Osteocyte (in vitro differentiated cells): Measurements from ENCODE around the gene APOB. TPM values are rescaled to one million over a fixed set of nuclear protein-coding genes. Genes with fewer than 3 reads are reported as not detected.

ENCODE experiments used
- DNase-seq: peaks from one replicate; pipeline ENCODE4 v3.0.0; 2021; ENCODE audit warnings: mixed read lengths; ENCODE audit not compliant: unreplicated experiment; ENCODE audit errors: extremely low spot score
- H3K27ac Mint-ChIP-seq: one replicate; pipeline ENCODE4 v1.8.0; 2021; ENCODE audit warnings: mild to moderate bottlenecking, mixed read lengths; ENCODE audit not compliant: unreplicated experiment
- H3K27me3 Mint-ChIP-seq: one replicate; pipeline ENCODE4 v1.8.0; 2021; ENCODE audit warnings: mixed read lengths; ENCODE audit not compliant: unreplicated experiment
- H3K36me3 Mint-ChIP-seq: one replicate; pipeline ENCODE4 v1.8.0; 2021; ENCODE audit warnings: mixed read lengths; ENCODE audit not compliant: unreplicated experiment
- H3K4me1 Mint-ChIP-seq: one replicate; pipeline ENCODE4 v1.8.0; 2021; ENCODE audit warnings: mixed read lengths; ENCODE audit not compliant: unreplicated experiment
- H3K4me3 Mint-ChIP-seq: one replicate; pipeline ENCODE4 v1.8.0; 2021; ENCODE audit warnings: mild to moderate bottlenecking, moderate library complexity, mixed read lengths; ENCODE audit not compliant: unreplicated experiment
- H3K9me3 Mint-ChIP-seq: one replicate; pipeline ENCODE4 v1.8.0; 2021; ENCODE audit warnings: mixed read lengths; ENCODE audit not compliant: unreplicated experiment
- total RNA-seq: library from RNA; stranded (reverse); gene quantifications from 2 replicates; pipeline ENCODE4 v1.2.1, GENCODE V29; 2021
- TF ChIP-seq, protein P1 (sequence below): fragments of 200-600 bp; sonication (generic); IDR thresholded peaks from 2 replicates; pipeline ENCODE4 v1.5.0; 2021; ENCODE audit warnings: antibody characterized with exemption, mild to moderate bottlenecking, moderate library complexity

APOB gene
- total RNA-seq, 1 donor from 2014 or later, result 0.21 TPM

DNA sequence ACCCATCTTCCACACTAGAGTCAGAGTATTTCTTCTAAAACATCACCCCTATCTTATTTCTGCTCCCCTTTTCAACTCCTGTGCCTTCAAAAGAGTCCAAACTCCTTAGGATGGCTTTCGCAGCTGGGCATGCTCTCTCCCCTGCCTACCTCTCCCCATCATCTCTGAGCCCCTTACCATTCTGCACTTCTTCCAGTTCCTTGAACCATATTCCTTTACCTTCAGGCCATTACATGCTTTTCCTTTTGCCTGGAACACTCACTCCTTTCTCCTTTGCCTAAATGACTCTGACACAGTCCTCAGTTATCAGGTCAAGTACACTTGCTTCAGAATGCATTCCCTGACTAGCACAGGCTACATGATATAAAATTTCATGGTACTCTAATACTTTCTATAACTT, 22.4 kb downstream of the APOB start:
- H3K27ac Mint-ChIP-seq, result no peak overlapping the region
- H3K27me3 Mint-ChIP-seq, result peaks cover 25% of the 10 kb centered on the region
- peaks cover 11% of the 10 kb centered on the region for H3K4me1 Mint-ChIP-seq
- H3K36me3 Mint-ChIP-seq, result no peaks in the 10 kb centered on the region
- no peaks in the 10 kb centered on the region for H3K9me3 Mint-ChIP-seq
- DNase-seq, result no peak
- TF ChIP-seq, protein P1, sequence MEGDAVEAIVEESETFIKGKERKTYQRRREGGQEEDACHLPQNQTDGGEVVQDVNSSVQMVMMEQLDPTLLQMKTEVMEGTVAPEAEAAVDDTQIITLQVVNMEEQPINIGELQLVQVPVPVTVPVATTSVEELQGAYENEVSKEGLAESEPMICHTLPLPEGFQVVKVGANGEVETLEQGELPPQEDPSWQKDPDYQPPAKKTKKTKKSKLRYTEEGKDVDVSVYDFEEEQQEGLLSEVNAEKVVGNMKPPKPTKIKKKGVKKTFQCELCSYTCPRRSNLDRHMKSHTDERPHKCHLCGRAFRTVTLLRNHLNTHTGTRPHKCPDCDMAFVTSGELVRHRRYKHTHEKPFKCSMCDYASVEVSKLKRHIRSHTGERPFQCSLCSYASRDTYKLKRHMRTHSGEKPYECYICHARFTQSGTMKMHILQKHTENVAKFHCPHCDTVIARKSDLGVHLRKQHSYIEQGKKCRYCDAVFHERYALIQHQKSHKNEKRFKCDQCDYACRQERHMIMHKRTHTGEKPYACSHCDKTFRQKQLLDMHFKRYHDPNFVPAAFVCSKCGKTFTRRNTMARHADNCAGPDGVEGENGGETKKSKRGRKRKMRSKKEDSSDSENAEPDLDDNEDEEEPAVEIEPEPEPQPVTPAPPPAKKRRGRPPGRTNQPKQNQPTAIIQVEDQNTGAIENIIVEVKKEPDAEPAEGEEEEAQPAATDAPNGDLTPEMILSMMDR, result no peak
- H3K4me3 Mint-ChIP-seq, result no peak overlapping the region

DNA sequence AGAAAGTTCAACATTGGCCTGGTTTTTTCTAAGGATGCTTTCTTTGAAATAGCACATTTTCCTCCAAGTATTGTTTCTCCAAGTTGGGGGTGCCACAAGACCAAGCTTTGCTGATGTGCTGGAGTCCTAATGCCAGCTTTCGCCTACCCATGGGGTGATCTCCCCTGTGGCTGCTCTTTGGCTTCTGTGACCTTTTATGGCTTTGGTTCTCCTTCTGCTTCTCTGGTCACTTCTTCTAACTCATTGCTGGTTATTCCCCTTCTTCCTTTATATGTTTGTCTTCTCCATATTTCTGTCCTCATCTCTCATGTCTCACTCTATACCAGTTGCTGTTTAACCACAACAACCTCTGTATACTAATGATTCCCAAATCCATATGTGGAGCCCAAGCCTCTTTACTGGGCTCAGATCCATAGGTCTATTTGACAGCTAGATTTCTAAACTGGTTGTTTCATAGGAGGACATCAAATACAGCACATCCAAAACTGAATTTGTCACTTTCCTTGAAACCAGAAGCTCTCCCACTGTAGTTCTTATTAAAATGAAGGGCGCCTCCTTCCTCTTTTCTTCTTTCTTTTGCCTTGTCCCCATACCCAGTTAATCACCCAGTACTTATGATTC, 23.1 kb downstream of the APOB start:
- TF ChIP-seq, protein P1, result no peak
- DNase-seq, result no peak
- peaks cover 25% of the 10 kb centered on the region for H3K27me3 Mint-ChIP-seq
- no peak overlapping the region for H3K27ac Mint-ChIP-seq
- no peak overlapping the region for H3K4me3 Mint-ChIP-seq
- peaks cover 11% of the 10 kb centered on the region for H3K4me1 Mint-ChIP-seq
- no peaks in the 10 kb centered on the region for H3K9me3 Mint-ChIP-seq
- H3K36me3 Mint-ChIP-seq, result no peaks in the 10 kb centered on the region

DNA sequence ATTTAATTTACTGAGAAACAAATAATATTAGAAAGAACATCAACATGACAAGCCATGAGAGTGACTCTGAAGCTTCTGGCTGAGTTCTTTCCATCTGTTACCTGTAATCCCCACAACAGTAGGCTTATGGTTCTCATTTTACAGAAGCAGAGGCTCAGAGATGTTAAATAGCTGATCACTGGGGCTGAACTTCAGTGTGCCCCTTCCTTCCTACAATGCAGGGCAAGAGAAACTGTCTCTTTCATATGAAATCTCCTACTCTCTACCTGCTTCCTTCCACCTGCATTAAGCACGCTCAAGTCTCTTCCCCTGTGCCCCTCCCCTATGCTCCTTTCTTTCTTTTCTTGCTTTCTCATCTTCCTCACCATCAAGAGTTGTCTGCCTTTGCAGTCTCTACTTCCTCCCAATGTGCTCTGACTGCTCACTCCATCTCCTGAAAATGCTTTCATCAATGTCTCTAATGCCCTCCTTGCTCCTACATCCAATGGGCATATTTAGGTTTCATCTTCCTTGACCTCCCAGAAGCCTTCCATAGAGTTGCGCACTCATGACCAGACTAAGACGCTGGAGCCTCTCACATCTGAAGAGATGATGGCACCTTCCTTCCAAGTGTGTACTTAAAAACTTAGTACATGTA, 23.7 kb downstream of the APOB start:
- Mint-ChIP-seq H3K9me3 (no peaks in the 10 kb centered on the region), H3K4me1 (peaks cover 11% of the 10 kb centered on the region)

DNA sequence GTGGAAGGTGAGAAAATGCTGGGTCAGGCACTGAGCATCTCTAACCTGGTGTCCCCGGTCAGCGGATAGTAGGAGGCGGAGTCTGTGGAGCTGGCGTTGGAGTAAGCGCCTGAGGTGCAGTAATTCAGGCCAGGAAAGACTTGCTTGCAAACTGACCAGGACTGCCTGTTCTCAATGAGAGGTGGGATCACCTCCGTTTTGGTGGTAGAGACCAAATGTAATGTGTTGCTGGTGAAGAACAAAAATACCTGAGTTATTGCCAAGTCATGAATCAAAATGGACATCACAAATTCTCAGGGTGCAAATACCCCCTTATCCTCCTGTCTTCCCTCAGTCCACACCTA, 24.2 kb downstream of the APOB start:
- TF ChIP-seq, protein P1, result no peak
- peaks cover 19% of the 10 kb centered on the region for H3K27me3 Mint-ChIP-seq
- peaks cover 11% of the 10 kb centered on the region for H3K4me1 Mint-ChIP-seq
- DNase-seq, result no peak
- H3K9me3 Mint-ChIP-seq, result no peaks in the 10 kb centered on the region
- H3K27ac Mint-ChIP-seq, result no peak overlapping the region
- no peak overlapping the region for H3K4me3 Mint-ChIP-seq
- H3K36me3 Mint-ChIP-seq, result no peaks in the 10 kb centered on the region

More for the DNA sequence above, 23.7 kb downstream of the APOB start:
- TF ChIP-seq, protein P1, result no peak
- H3K27me3 Mint-ChIP-seq, result peaks cover 19% of the 10 kb centered on the region
- no peak for DNase-seq
- H3K4me3 Mint-ChIP-seq, result no peak overlapping the region
- H3K27ac Mint-ChIP-seq, result no peak overlapping the region
- no peaks in the 10 kb centered on the region for H3K36me3 Mint-ChIP-seq

DNA sequence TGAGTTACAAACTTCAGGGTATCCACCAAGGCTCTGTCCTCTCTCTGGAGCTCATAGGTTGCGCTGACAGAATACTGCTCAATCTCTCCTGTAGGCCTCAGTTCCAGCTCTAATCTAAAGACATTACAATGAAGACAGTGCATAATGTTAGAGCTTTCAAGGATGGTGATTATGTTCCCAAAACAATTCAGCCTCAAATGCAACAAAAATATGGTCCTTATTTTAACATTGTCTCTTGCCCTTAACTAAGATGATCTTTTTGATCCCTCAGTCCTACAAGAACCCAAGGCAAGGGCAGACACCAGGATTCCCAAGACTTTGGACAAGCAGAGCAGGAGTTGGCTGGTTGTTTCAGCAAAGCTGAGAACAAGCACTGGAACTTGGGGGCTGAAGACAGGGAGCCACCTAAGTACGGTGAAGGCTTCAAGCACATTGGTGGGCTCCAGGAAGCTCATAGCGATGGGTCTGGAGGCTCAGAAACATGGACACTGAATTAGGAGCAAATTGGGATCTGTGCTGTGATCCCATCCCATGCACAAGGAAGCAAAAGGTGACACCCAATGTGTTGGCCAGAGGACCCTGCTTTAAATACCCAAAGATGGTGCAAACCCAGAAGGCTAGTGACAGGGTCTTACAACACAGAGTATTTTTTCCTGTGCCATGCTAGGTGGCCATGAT, 24.7 kb downstream of the APOB start:
- no peak for DNase-seq
- no peak overlapping the region for H3K27ac Mint-ChIP-seq
- no peak overlapping the region for H3K4me3 Mint-ChIP-seq
- peaks cover 19% of the 10 kb centered on the region for H3K27me3 Mint-ChIP-seq
- H3K4me1 Mint-ChIP-seq, result peaks cover 11% of the 10 kb centered on the region
- H3K36me3 Mint-ChIP-seq, result no peaks in the 10 kb centered on the region
- no peaks in the 10 kb centered on the region for H3K9me3 Mint-ChIP-seq
- TF ChIP-seq, protein P1, result no peak
